CD4-positive, alpha-beta T cell treated with Interleukin-12 subunit alpha and Interleukin-12 subunit beta, for 1 hour (primary cell): ENCODE measurements around the gene USB1.

ENCODE experiments used
- DNase-seq: peaks from one replicate; pipeline ENCODE4 v3.0.0-alpha.2; 2020

Gene USB1

GRCh38 chr16:58037365-58038057 is 36.3 kb downstream of the USB1 start:
- no peak for DNase-seq

- no peak for DNase-seq
These were observed 37.0 kb downstream of the USB1 start for GRCh38 chr16:58038219-58038641.

DNA sequence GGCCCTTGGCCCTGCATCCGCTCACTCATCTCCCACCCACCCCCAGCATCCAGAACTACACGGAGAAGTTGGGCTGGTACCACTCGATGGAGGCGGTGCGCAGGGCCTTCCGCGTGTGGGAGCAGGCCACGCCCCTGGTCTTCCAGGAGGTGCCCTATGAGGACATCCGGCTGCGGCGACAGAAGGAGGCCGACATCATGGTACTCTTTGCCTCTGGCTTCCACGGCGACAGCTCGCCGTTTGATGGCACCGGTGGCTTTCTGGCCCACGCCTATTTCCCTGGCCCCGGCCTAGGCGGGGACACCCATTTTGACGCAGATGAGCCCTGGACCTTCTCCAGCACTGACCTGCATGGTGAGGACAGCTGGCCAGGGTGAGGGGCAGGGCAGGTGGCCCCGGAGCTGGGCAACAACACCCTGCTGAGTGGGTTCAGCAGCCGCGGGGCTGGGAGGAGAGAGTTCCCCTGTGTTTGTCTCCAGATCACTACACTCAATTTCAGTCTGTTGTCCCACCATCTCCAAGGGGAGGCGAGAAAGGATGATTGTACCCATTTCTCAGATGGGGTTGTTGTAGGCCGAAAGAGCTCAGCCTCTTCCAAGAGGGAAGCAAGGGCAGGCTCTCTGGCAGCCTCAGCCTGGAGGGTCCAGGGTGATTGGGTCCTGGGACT is 38.8 kb downstream of the USB1 start:
- no peak for DNase-seq

DNA sequence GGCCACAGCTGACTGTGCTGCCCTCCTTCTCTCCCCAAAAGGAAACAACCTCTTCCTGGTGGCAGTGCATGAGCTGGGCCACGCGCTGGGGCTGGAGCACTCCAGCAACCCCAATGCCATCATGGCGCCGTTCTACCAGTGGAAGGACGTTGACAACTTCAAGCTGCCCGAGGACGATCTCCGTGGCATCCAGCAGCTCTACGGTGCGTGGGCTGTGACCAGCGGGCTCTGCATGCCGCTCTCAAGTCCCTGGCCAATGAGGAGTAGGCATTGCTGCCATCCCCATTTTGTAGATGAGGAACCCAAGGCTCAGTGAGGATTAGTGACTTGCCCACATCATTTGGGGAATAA is 39.3 kb downstream of the USB1 start:
- no peak for DNase-seq

DNA sequence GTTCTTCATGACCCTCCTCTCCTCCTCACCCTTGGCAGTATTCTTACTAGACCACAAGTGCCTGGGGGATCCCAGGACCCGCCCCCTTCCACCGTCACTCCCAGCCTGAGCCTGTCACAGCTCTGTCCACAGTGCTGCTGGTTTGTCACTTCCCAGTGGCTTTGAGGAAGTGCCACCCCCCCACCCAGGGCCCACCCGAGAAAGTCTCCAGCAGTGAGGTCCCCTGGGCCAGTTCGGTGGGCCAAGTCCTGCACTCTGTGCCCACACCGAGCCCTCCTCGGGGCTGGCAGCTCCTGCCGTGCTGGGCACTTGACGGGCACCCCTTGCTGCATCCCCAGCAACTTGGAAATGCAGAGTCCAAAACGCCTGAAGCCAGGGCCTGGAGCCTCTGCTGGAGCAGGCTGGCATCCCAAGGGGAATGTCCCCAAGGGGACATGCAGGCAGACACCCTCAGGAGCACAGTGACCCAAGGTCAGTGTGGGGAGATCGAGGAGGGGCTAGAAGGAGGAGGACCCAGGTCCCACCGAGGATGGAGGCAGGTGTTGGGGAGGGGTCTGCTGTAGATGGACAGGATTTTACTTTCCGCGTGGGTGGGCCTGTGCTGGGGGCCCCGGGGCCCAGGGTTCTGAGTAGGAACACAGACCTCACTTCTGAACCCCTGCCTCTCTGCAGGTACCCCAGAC is 39.9 kb downstream of the USB1 start:
- DNase-seq, result no peak

DNA sequence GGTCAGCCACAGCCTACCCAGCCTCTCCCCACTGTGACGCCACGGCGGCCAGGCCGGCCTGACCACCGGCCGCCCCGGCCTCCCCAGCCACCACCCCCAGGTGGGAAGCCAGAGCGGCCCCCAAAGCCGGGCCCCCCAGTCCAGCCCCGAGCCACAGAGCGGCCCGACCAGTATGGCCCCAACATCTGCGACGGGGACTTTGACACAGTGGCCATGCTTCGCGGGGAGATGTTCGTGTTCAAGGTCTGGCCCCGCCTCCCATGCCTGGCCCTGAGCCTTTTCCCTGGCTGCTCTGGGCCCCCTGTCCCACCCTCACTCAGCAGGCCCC is 40.4 kb downstream of the USB1 start:
- no peak for DNase-seq

DNA sequence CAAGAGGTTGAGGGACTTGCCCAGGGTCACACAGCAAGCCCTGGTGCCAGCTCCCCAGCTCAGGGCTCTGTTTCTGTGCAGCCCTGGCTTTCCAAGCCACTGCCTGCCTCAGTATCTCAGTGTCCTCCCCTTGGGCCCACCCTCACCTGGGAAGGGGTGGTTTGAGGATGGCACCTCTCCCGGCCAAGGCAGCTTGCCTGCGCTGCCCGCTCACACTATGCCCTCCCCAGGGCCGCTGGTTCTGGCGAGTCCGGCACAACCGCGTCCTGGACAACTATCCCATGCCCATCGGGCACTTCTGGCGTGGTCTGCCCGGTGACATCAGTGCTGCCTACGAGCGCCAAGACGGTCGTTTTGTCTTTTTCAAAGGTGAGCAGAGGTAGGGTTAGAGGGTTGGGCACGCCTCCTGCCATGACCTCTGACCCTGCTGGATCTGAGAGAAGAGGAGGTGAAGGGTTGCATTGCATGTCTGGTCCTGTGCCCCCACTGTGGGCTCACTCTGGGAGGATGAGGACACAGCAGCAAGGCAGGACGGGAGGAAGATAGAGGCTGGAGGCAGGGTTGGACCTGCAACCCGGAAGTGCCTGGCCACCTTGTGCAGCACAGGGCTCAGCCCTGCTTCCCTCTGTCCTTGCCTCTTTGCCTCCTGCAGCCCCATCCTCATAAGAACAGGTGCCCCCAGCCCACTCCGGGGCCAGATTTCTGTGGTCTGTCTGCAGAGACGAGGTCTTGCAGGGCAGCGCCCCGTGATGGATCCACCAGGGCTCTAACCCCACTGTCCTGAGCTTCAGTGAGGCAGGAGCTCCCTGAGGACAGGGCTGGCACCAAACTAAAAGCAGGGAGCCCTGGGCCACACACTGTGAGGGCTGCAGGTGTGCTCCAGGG is 41.0 kb downstream of the USB1 start:
- DNase-seq, result no peak

GRCh38 chr16:58042886-58043515 is 41.8 kb downstream of the USB1 start:
- DNase-seq, result no peak

- no peak for DNase-seq
These were observed 42.5 kb downstream of the USB1 start for GRCh38 chr16:58043571-58044155.

- DNase-seq, result no peak
These were observed 43.2 kb downstream of the USB1 start for GRCh38 chr16:58044266-58045019.

- no peak for DNase-seq
These were observed 43.9 kb downstream of the USB1 start for GRCh38 chr16:58045096-58045495.

DNA sequence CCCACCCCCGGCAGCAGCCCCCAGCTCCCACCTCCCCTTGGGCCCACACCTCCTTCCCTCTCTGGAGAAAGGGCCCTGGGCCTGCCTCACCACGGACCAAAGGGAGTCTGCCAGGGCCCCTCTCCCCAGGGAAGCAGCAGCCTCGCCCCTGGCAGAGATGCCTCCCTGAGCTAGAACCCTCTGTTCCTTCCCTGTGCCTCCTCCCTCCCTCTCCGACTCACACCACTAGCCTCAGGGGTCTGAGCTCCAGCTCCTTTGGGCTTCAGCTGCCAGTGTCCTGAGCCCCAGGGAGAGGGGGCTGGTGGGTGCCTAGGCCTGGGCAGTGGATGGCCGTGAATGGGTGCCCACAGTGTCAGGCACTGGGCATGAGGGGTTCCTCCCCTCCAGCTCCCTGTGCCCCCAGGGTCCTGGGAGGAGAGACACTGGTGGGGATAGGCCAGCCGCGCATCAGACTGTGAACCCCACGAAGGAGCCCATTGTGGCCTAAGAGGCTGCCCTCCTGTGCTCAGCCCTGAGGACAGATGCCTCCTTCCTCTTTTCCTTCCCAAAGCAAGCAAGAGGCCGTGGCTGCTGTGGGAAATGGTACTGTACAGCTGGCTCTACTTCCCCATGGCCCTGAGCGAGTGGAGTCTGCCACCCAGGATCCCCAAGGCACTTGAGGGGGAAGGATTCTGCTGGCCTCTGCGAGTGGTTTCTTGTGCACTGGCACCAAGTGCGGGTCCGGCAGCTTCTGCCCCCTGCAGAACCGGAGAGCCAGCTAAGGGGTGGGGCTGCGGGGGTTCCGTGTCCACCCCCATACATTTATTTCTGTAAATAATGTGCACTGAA is 45.1 kb downstream of the USB1 start:
- DNase-seq, result no peak

- no peak for DNase-seq
These were observed 45.7 kb downstream of the USB1 start for GRCh38 chr16:58046936-58047335.

DNA sequence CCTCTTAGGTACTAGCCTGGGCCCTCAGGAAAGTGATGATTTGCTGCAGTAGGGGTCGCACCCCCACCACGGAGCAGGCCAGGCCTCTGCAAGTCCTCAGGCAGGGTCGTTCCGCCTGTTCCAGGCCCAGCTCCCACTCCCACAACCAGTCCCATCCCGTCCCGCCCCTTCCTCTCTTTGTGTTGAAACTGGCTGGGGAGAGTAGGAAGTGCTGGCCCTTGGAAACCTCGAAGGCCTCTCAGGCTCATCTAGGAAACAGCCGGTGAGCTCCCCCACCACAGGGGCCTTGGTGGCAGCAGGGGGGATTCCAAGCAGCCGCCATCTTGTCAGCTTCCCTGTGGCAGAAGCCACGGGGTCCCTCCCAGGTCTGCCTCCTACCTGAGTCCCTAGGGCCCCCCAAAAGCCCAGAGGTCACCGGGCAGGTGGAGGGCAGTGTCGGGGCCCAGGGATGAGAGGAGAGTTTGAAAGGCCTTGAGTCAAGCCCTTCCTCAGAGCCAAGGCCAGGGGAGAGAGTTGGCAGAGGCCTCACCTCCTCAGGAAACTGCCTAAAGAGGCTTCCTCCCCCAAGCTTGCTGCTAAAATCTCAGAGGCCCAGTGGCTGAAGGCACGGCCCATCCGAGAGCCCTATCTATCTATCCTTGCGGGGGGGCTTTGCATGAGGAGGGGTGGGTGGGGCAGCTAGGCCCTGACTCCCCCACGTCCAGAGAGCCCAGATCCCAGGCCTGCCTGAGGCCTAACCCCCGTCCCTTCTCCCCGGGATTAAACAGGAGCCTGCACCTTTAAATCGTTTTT is 46.5 kb downstream of the USB1 start:
- no peak for DNase-seq

- no peak for DNase-seq
These were observed 47.5 kb downstream of the USB1 start for GRCh38 chr16:58048494-58049231.

GRCh38 chr16:58049232-58050185 is 48.3 kb downstream of the USB1 start:
- DNase-seq, result no peak

- DNase-seq, result no peak
These were observed 50.1 kb downstream of the USB1 start for GRCh38 chr16:58051296-58051695.
